Skin epidermis (tissue), 12 donors: ENCODE measurements around the gene EEF1AKMT3.
"Not testable (repeated sequence)": the region's sequence is repeated elsewhere in the genome, so short reads cannot be mapped to it uniquely, and the experiment has no call there.

Experiments used
- H3K27ac ChIP-seq, 21 experiments: fragments of 200-600 bp; sonication (generic) in 11 of 21; one replicate each; pipeline ENCODE4 v1.5.0; 2020; ENCODE audit warnings: mild to moderate bottlenecking in 3 of 21, inconsistent platforms in 2 of 21, moderate library complexity in 2 of 21
- H3K4me3 ChIP-seq, 7 experiments: fragments of 200-600 bp; sonication (generic) in 2 of 7; one replicate each; pipeline ENCODE4 v1.5.0; 2020; ENCODE audit warnings: inconsistent platforms in 2 of 7, mild to moderate bottlenecking in 2 of 7, moderate library complexity in 1 of 7

EEF1AKMT3 gene

DNA sequence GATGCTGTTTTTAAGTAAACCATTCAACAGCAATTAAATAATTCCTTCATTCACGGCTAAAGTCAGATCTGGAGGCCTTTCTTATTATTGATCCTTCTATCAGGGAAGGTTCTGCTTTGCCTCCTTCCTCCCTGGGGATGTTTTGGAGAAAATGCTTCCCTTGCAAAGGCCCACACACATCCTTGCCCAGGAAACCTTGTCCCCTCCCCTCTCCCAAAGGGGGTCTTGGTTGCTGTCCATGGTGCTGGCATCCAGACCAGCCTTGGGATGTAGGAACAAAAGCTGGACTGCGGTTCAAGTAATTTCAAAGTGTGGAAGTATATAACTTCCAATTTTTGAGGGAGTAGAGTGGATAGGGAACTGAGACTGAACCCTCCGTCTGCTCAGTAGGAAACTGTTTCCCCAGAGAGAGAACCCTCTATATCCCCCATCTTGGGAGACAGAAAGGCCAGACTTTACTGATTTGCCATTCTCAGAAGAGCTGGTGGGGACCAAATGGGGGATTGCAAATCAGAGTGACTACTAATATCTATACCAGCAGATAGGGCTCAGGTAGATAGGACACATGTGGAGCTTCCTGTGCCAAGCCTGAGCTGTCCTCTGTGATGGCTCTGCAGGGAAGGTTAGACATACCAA is 11.9 kb upstream of the EEF1AKMT3 start:
- Histone ChIP-seq H3K4me3 (no peak overlapping the region), H3K27ac (no peak overlapping the region)

DNA sequence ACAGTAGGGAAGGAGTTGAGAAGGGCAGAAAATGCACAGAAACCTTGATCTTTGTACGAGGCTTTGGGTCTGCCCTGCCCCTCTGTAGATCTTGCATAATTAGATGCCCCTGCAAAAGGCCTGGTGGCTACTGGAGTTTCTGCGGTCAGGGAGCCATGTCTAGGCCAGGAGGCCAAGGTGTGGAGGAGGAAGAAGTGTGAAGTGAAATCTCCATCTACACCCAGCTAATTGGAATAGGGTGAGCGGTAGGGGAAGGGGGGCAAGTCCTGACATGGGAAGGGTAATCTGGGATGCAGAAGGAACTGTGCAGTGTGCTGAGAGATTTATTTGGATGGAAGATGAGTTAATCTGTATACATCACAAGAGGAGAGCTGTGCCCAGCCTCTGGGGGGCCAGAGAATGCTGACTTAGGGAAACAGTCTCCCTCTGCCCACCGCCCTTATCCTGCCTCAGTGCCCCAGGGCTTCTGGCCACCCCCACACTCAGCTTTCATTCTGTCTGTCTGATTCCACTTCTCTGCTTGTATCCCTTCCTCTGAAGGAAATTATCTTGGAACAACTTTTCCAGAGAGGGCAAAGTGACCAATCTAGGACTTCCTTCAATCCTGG is 10.9 kb upstream of the EEF1AKMT3 start:
- Histone ChIP-seq H3K4me3 (no peak overlapping the region), H3K27ac (no peak overlapping the region)

DNA sequence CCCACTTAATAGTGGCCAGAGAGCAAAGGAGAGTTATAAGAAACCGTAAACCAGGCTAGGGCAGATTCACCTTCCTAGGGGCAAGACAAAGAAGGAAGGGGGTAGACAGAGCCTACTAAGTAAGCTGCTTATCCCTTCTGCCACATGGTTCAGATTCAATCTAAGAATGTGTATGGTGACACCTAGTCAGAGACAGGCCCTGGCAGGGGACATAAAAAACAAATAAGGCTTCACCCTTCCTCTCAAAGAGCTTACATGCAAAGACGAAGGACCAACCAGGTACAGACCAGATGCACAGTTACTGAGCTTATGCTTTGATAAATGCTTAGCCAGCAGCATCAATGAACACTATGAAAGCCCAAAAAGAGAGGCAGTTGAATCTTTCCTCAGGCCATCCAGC is 10.0 kb upstream of the EEF1AKMT3 start:
- Histone ChIP-seq H3K4me3 (no peak overlapping the region), H3K27ac (no peak overlapping the region)

DNA sequence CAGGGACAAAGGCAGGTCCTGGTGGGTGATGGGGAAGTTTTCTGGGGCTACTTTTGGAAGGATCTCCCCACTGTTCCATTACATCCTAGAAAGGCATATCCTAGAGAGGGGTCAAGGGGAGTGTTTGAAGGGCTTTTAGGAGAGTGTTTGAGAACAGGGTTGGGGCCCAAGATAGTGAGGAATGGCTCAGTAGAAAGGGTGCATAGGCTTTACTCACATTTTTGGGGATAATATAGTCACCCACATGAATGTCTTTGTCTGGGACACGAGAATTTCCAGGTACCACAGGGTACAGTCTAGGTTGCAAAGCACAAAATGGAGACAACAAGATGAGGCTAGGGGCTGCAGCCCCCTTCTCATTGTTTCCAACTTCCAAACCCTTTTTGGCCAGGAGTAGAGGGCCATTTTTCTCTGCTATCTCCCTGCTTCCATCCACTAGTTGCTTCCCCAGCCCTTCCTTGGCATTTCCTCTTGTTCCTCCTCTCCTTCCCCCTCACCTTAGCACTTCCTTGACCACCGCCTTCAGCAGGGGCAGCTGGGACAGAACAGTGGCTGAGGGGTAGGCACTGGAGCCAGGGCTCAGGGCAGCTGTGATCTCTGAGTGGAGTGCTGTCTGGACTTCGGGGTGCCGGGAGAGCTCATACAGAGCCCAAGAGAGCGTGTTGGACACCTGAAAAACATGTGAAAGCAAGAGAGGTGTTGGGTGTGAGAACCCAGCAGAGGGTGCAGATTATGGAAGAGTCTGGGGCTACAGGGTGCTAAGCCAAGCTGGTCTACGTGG is 8.3 kb upstream of the EEF1AKMT3 start:
- Histone ChIP-seq H3K4me3 (peak overlapping the region in 2 of 7 experiments; percentile 35 to 53), H3K27ac (peak overlapping the region in 1 of 21 experiments; percentile 69)

DNA sequence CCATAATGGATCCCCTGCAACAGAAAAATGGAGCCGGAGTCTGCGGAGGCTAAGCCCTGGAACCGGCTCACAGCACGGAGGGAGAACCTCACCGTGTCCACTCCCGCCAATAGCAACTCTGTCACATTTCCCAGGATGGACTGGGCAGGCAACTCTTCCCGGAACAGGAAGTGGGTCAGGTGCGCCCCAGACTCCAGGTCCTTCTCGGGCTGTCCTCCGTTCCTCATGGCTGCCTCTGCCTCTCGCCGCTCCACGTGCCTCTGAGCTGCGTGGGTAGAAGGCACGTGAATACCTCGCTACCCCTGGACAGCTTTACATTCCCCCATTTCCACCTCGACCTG is 7.8 kb upstream of the EEF1AKMT3 start:
- Histone ChIP-seq H3K27ac (peak overlapping the region in 4 of 21 experiments; percentile 29 to 69 (median 37)), H3K4me3 (peak overlapping the region; percentile 27 to 53 (median 31))

DNA sequence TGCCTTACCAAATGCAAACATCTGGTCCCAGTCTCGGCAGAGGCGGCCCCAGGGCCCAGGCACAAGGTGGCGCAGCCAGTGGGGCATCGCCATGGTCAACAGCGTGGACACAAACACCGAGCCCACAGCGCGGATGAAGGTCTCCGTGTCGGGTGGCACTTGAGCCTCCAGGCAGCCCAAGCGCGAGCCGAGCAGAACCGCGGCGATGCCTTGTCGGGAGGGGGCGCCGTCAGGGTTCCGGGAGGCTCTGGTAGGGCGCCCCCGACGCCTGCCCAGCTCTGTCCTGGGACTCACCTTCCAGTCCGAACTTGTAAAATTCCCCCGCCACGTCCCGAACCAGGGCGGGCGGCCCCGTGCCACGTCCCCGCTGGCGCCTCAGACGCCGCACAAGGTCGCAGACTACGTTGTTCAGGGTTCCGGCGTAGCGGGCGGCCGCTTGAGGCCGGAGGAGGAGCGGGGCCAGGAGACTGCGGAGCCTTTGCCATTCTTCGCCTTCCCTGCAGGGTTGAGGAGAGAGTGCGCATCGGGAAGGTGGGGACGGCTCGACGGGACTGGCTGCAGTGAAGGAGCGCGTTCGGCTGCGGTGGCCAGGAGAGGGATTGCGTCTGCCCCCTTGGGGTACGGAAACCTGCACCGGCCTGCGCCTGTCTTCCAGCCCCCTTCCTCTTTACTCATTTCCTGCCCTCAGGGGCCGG is 7.3 kb upstream of the EEF1AKMT3 start:
- peak overlapping the region; percentile 27 to 53 (median 31) for H3K4me3 ChIP-seq

DNA sequence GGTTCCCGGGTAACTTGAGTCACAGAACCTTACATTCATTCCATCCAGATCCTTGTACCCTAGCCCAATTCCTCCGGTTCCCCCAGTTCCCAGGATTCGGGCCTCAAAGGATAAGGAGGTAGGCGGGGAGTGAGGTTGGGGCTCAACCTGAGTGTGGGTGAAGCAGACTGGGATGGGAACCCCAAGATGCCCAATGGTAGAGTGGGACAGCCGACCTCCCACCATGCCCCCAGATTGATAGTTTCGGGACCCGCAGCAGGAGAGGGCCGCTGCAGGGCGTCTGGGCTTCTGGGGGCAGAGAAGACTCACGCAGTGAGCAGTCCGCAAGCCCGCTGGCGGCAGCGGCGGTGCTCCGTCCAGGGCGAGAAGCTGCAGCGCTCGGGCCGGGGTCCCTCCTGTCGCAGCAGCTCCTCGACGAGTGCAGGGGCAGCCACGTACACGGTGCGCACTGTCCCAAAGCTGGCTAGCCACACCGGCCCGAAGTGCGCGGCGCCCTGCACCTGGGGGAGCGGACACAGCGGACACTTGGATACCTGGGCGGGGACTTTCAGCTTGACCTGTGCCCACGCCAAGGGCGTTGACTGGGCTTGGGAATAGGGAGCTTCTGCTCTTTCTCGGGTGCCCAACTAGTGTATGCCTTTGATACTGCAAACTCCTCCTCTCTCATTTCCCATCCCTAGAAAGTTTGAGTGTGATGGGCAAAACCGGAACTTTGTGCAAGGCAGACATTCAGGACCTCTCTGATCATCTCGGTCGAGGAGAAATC is 6.5 kb upstream of the EEF1AKMT3 start:
- H3K27ac ChIP-seq = peak overlapping the region in 2 of 21 experiments; percentile 29 to 69
- peak overlapping the region; percentile 27 to 53 (median 31) for H3K4me3 ChIP-seq

More for the DNA sequence above, 7.3 kb upstream of the EEF1AKMT3 start:
- H3K27ac ChIP-seq = peak overlapping the region in 6 of 21 experiments; percentile 11 to 69 (median 30)

DNA sequence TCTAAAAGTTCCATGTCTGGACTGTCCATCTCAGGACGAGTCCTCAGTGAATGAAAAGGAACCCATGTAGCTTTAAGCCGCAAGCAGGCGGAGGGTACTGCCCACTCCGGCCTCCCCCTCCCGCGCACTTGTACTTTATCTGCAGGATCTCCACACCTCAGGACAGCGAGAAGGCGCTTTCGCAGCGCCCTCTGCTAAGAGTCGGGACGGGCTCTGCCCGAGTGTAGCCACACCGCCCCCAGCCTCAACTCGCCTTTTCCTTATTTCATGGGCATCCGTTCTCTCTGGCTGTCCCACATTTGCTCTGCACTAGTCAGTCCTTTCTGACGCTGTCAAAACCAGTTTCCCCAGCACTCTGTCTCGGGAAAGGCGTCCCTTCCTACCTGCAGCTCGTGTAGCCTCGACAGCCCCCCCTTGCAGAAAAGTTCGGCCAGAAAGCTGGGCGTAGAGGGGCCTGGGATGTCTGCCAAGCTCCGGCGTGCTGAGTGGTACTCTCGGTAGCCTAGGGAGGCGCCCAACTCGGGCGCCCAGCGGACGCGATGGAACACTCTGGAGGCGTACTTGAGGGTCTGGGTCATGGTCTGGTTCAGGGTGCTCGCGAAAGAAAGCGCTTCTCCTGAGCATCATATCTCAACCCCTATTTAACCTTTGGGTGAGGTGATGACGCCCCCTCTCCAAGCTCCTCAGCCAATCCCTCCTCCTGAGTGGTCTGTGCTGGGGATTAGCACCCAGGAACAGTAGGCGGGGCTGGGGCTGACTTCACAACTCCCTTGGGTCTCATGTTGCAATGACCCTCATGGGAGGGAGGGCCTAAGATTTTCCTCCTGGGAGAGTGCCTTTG is 5.7 kb upstream of the EEF1AKMT3 start, which contains the start of gene CYP27B1:
Gene CYP27B1 (minus strand): TSS at position 615 of the 841 bp plus-strand sequence. CDS start 37 bp downstream, at position 578.
- Histone ChIP-seq H3K4me3 (peak within 1 kb of the TSS; percentile 27 to 53 (median 31)), H3K27ac (peak within 1 kb of the TSS in 1 of 21 experiments; percentile 69)

DNA sequence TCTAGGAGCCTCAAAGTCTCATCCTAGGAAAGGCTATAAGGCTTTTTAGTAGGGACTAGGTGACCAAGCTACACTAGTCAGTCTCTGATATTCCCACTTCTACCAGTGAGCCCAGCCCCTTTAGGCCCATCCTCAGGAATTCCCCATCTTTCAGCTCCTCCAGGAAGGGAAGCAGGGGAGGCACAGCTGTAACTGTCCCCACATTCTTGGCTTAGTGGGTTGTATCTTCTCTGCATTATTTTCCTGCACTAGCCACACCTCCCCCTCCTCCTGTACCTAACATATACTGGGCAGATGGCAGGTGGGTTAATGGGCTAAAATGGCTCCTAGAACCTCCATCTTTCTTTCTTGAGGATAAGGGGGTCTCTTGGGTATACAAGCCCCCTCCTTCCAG is 5.1 kb upstream of the EEF1AKMT3 start:
- no peak overlapping the region for H3K4me3 ChIP-seq
- no peak overlapping the region for H3K27ac ChIP-seq

DNA sequence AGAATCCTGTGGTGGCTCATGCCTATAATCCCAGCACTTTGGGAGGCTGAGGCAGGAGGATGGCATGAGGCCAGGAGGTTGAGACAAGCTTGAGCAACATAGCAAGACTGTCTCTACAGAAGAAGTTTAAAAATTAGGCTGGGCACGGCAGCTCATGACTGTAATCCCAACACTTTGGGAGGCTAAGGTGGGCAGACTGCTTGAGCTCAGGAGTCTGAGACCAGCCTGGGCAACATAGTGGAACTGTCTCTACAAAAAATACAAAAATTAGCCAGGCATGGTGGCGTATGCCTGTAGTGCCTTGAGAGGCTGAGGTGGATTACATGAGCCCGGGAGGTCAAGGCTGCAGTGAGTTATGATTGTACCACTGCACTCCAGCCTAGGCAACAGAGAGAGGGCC is 4.5 kb upstream of the EEF1AKMT3 start:
- Histone ChIP-seq H3K27ac (no peak overlapping the region), H3K4me3 (no peak overlapping the region)

DNA sequence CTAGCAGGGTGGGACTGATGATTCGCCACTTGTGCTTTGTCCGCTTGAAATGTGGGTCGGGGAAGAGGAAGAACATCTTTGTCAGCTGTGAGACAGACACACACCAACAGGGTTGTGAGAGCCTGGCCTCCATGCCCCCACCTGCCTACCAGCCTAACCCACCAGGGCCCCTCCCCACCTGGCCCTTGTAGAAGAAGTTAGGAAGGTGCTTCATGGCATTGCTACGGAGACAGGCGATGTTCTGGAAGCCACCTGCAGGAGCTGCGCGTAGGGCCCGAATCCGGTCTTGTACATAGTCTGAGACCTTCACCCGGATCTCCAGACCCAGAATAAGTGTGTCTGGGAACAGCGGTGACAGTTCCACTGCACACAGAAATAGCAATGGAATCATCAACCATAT is 2.8 kb upstream of the EEF1AKMT3 start:
- Histone ChIP-seq H3K4me3 (no peak overlapping the region), H3K27ac (no peak overlapping the region)

DNA sequence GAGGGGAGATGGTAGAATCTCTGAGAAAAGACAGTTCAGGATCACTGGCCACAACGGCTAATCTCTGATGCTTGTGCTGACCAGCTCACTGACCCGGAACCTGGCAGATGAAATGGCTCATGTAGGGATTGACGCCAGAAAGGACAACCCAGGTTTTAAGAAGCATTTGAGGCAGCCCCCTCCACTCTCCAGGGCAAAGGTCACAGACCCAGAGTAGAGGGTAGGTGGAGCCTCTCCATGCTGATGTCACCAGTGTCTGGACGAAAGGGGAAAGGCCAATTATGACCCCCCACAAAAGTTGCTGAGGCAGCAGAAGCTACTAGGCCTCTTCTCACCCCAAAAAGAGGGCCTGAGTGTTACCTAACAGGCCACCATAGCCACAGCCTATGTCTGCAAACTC is 1.7 kb upstream of the EEF1AKMT3 start:
- peak overlapping the region in 2 of 7 experiments; percentile 63 to 74 for H3K4me3 ChIP-seq

DNA sequence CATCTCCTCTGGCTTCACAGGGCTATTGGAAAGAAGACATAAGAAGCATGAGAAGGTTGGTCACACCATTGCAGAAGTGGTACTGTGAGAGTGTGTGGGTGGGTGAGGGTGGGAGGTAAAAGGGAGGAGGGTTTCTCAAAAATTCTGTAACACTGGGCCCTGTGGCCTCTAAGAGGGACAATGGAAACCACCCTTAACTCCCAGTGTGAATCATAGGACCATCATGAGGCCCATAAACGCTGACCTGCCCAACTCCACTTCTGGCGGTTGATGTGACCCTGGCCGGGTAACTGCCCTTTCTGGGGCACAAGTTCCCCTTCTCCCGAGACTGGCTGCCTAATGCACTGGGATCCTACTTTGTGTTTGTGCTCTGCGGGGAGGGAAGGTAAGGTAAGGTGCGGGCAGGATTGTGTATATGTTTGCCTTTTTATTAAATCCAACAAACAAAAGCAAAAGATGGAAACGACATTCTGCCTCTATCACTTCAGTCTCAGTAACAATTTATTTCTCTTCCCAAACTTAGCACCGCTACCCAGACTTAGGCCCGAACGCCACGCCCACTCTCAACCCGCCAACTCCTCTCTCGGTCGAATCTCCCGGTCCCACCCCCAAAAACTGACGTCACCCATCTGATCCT is 1.1 kb upstream of the EEF1AKMT3 start:
- Histone ChIP-seq H3K4me3 (peak overlapping the region; percentile 45 to 93 (median 74)), H3K27ac (peak overlapping the region in 20 of 21 experiments; percentile 62 to 93 (median 89))

More for the DNA sequence above, 1.7 kb upstream of the EEF1AKMT3 start:
- H3K27ac ChIP-seq = peak overlapping the region in 5 of 21 experiments; percentile 24 to 93 (median 87)

DNA sequence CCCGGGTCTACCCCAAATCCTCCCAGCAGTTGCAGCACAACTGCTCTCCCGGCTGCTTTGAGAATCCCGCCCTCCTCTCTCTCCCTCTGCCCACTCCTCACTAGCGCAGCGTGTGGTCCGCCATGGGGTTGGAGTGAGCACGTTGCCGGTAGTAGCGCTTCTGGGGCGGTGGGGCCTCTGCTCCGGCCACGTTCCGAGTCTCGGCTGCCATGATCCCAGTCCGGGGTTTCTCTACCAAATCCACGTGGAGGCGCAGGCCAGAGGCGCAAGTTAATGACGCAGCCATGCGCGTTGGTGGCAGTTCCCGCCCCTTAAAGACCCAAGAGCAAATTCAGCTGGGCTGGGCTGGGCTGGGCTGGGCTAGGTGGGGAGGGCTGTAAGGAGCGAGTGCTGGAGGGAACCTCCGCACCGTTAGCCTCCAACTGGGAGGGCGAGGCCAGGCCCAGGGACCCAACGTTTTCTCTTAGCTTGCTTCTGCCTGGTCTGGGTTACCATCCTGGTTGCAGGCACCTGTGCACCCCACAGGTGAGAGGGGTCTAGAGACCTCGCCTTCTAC is 463 bp upstream of the EEF1AKMT3 start, which contains the start of gene METTL1:
Gene METTL1 (minus strand): TSS at position 233 of the 556 bp plus-strand sequence. CDS start 22 bp downstream, at position 211.
- Histone ChIP-seq H3K4me3 (peak within 1 kb of the TSS; percentile 45 to 93 (median 74)), H3K27ac (peak within 1 kb of the TSS; percentile 38 to 93 (median 89))

DNA sequence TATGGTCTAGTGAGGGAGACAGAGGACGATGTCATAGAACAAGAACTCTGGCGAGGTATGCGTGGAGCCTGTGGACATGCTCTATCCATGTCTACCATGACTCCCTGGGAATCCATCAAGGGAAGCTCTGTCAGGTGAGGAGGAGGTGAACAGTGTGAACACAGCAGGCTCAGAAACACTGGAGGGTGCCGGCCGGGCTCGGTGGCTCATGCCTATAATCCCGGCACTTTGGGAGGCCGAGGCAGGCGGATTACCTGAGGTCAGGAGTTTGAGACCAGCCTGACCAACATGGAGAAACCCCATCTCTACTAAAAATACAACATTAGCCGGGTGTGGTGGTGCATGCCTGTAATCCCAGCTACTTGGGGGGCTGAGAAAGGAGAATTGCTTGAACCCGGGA is 2.2 kb downstream of the EEF1AKMT3 start:
- H3K27ac ChIP-seq, H3K4me3 ChIP-seq: not testable (repeated sequence)

DNA sequence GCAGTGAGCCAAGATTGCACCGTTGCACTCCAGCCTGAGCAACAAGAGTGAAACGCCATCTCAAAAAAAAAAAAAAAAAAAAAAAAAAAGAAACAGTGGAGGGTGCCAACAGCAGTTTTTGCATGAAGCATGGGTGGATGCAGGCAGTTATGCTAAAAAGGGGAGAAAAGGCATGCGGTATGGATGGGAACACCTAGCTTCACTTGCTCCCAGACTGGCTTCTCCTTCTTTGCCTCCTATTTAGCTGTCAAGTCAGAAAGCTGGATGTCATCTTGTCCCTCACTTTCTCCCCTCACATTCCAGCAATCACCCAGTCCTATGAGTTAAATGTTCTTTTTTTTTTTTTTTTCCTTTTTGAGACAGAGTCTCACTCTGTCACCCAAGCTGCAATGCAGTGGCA is 2.6 kb downstream of the EEF1AKMT3 start:
- Histone ChIP-seq H3K27ac (no peak overlapping the region), H3K4me3 (no peak overlapping the region)

DNA sequence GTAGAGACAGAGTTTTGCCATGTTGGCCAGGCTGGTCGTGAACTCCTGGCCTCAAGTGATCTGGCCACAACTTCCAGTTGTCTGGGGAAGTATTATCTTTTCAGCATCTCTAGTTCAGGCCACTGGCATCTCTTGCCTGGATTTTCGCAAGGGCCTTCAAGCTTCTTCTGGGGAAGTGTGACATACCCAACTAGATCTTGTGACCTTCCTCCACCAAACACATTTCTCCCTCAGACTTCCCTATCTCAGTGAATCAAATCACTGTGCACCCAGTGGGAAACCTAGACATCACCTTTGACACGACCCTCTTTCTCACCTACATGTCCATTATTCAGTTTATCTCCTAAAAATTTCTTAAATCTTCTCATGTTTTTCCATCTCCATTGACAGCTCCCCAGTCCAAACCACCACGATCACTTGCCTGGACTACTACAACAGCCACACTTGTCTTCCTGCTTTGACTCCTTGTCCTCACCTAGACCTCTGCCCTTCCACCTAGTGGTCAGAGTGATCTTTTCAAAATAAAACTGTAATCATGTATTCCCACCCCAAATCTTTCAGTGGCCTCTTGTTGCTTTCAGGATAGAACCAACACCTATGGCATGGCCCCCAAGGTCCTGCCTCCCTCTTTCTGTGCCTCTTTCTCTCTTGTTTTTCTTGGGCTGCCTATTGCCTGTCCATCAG is 3.3 kb downstream of the EEF1AKMT3 start:
- H3K4me3 ChIP-seq = no peak overlapping the region
- H3K27ac ChIP-seq = peak overlapping the region in 1 of 21 experiments; percentile 29
